Measurements from ENCODE around the gene RHBDF2.

RHBDF2 gene

GRCh38 chr17:76496464-76496863 is 4.8 kb downstream of the RHBDF2 start:
- TF ChIP-seq, protein P1, sequence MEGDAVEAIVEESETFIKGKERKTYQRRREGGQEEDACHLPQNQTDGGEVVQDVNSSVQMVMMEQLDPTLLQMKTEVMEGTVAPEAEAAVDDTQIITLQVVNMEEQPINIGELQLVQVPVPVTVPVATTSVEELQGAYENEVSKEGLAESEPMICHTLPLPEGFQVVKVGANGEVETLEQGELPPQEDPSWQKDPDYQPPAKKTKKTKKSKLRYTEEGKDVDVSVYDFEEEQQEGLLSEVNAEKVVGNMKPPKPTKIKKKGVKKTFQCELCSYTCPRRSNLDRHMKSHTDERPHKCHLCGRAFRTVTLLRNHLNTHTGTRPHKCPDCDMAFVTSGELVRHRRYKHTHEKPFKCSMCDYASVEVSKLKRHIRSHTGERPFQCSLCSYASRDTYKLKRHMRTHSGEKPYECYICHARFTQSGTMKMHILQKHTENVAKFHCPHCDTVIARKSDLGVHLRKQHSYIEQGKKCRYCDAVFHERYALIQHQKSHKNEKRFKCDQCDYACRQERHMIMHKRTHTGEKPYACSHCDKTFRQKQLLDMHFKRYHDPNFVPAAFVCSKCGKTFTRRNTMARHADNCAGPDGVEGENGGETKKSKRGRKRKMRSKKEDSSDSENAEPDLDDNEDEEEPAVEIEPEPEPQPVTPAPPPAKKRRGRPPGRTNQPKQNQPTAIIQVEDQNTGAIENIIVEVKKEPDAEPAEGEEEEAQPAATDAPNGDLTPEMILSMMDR (IDR thresholded peaks at IDR 0.05; ENCODE audit: borderline replicate concordance, insufficient read depth, low read depth, low read length), result no peak

DNA sequence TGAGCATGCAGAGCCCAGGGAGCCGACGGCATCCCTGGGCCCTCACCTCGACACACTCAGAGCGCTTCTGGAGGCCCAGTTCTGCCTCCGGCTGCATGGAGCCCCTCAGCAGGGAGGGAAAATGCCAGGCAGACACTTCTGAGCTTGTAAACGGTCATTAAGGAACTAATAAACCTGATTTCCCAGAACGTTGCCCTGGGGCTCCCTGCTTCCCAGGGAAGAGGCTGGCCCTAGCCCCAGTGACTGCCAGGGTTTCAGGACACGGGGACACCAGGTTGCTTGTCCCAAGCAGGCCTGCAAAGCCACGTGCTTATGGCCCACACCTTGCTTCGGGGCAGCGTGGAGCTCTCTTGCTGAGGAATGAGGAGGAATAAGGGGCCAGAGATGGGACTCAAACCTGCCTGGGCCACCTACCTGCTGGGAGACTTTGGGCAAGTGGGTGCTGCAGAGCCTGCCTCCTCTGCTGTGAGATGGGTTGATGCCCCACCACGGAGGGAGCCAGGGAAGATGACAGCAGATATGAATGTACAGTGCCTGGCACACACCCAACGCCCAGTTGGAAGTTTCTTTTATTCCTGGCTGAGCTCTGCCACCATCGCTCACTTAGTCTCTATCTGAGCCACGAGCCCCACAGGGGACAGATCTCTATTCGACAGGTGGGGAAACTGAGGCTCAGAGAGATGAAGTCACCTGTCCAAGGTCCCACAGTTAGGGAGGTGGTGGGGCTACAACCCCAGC is 5.4 kb downstream of the RHBDF2 start:
- TF ChIP-seq, protein P1 (IDR thresholded peaks at IDR 0.05; ENCODE audit: borderline replicate concordance, insufficient read depth, low read depth, low read length), result no peak
- no peak overlapping the region for H3K4me3 ChIP-seq (ENCODE audit: low read depth, low read length)

More at GRCh38 chr17:76496464-76496863, 4.8 kb downstream of the RHBDF2 start:
- no peak overlapping the region for H3K4me3 ChIP-seq (ENCODE audit: low read depth, low read length)

DNA sequence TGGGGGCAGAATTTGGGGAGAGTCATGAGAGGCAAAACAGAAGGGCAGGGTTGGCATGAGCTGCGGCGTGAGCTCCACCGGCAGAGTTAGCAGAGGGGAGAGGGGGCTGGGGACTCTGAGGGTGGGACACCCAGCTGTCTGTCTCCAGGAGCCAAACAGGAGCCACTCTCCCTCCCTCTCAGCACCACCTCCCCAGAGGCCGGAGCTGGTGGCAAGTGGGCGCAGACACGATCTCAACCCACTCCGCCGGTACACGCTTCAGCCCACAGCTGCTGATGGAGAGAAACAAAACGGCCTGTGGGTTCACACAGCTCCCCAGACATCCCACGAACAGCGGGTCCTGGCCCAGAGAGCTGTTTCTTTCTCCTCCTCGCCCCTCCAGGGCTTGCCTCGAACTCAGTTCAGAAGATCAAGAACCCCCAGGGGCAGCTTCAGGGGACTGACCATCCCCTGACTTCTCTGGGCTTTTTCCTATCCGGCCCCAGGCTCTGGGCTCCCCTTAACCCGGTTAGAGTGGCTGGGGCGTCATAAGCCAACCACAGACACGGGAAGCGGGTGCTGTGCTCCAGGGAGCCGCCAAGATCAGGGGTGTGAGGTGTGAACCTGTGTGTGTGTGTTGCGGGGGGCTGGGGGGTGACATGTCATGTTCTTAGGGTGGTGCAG is 7.6 kb downstream of the RHBDF2 start:
- TF ChIP-seq, protein P1 (IDR thresholded peaks at IDR 0.05; ENCODE audit: borderline replicate concordance, insufficient read depth, low read depth, low read length), result no peak
- H3K4me3 ChIP-seq (ENCODE audit: low read depth, low read length), result peak overlapping the region; percentile 26

GRCh38 chr17:76492989-76493501 is 8.2 kb downstream of the RHBDF2 start:
- H3K4me3 ChIP-seq (ENCODE audit: low read depth, low read length), result peak overlapping the region; percentile 26
- TF ChIP-seq, protein P1 (IDR thresholded peaks at IDR 0.05; ENCODE audit: borderline replicate concordance, insufficient read depth, low read depth, low read length), result no peak

DNA sequence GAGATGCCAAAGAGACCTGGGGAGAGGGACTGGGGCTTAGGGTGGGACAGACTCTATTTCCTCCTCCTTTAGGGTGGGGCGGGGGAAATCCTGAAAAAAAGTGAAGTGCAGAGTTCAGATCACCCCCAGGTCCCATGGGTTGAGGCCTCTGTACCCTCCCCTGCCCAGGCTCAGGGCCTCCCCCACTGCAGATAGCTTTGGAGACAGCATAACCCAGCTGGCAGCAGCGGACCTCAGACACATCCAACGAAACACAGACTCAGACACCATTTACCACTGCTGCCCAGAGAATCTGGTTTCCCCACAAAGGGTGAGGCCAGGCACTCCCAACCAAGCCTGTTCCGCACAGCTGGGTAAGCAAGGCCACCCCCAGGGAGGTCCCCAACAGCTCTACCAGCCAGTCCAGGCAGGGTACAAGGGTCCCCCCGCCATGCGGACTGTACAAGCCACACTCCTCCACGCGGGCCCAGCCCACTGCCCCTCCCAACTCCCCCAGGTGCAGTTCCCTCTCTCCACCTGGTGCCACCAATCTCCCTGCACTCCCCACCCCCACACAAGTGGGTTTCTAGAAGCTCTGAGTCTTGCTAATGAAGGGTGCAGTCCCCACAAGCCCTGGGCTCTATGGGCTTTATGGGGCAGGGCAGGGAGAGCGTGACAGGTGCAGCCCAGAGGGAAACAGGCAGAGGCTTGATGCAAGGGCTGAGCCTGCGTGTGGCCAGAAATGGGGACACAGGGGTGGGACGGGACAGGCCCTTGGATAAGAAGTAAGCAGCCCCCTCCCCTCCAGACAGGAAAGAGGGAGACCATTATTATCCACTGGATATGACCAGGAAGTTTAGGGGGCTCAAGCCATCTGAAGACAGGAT is 8.9 kb downstream of the RHBDF2 start:
- TF ChIP-seq, protein P1 (IDR thresholded peaks at IDR 0.05; ENCODE audit: borderline replicate concordance, insufficient read depth, low read depth, low read length), result no peak
- H3K4me3 ChIP-seq (ENCODE audit: low read depth, low read length), result peak overlapping the region; percentile 12

DNA sequence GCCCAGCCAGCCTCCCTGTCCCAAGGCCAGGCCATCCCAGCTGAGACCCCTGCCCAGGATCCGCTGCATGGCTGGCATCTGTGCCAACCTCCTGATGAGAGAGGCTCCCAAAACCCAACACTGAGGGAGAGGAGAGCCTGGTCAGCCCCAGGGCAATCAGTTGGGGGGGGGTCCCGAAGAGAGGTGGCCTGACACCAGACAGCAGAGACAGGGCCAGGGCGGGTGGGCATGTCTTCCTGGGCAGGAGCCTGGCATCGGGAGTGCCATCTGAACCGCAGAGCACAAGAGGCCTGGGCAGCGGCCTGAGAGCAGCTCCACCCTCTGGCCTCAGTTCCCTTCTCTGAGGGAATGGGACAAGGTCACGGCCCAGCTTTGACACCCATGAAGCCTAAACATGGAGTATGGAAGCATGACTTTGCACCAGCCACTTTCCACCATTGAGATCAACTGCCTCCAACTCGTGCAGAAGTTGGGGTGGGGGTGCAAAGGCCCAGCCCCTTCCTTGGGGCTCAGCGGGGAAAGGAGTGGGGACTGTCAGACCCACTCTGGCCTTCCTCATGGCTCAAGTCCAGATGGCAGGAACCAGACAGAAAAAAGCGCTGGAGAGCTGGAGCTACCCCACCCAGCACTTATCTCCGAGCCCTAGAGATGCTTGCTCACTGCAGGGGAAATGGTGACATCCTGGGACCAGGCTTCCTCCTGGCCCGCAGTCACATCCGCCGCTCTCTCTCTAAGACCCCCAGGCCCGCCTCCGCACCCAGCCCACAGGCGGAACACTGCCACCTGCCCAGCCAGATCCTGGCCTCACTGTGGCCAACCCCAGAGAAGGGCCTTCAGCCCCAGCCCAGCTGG is 9.7 kb downstream of the RHBDF2 start:
- TF ChIP-seq, protein P1 (IDR thresholded peaks at IDR 0.05; ENCODE audit: borderline replicate concordance, insufficient read depth, low read depth, low read length), result no peak
- H3K4me3 ChIP-seq (ENCODE audit: low read depth, low read length), result no peak overlapping the region

Data from GM12875 (cell line).